CMK (cell line): Measurements from ENCODE around the gene PRPF38A.
"Not testable (repeated sequence)": the region's sequence is repeated elsewhere in the genome, so short reads cannot be mapped to it uniquely, and the experiment has no call there.

Source experiments
- DNase-seq: peaks from one replicate; pipeline ENCODE4 v3.0.0-alpha.2; 2010; ENCODE audit warnings: low read depth

PRPF38A gene, protein sequence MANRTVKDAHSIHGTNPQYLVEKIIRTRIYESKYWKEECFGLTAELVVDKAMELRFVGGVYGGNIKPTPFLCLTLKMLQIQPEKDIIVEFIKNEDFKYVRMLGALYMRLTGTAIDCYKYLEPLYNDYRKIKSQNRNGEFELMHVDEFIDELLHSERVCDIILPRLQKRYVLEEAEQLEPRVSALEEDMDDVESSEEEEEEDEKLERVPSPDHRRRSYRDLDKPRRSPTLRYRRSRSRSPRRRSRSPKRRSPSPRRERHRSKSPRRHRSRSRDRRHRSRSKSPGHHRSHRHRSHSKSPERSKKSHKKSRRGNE

DNA sequence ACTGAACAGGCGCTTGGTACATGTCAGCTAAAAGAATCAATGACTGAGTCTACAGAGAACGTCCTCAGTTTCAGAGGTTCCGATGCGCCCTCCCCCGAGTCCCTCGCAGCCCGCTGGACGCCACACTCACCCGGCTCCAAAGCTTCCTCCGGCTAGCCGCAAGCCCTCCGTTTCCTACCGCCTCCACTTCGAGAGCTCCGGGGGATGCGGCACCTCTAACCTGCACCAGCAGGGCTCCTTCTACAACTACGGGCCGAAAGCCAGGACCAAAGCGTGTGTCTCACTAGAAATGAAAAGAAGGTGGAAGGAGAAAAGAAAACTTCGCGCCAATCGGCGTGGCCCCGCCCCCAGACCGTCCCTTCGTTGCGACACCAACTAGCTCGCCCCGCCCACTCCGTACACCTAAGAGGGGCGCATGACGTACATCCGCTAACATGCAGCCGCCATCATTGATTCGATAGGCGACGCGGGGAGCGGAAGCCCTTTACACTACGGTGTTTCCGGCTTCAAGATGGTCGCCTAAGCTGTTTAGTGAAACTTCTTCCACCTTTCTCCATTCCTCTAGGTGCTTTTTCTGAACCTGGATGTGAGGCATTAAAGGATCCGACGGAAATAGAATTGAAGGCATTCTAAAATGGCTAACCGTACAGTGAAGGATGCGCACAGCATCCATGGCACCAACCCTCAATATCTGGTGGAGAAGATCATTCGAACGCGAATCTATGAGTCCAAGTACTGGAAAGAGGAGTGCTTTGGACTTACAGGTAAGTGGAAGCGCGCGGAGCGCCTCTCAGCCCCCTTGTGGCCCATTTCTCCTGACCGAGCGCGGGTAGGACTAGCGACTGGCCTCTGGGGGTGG is at the start of gene PRPF38A, which contains the start of gene ORC1:
TSS of gene PRPF38A (plus strand) at position 487 of the 859 bp plus-strand sequence. CDS start at position 635, 148 bp downstream.
TSS of gene ORC1 (minus strand) at position 308 of the 859 bp plus-strand sequence. CDS start 2,200 bp downstream, outside the sequence.
- peak; percentile 94 for DNase-seq

GRCh38 chr1:52355436-52355835 is 49.0 kb upstream of the PRPF38A start:
- DNase-seq, result no peak

DNA sequence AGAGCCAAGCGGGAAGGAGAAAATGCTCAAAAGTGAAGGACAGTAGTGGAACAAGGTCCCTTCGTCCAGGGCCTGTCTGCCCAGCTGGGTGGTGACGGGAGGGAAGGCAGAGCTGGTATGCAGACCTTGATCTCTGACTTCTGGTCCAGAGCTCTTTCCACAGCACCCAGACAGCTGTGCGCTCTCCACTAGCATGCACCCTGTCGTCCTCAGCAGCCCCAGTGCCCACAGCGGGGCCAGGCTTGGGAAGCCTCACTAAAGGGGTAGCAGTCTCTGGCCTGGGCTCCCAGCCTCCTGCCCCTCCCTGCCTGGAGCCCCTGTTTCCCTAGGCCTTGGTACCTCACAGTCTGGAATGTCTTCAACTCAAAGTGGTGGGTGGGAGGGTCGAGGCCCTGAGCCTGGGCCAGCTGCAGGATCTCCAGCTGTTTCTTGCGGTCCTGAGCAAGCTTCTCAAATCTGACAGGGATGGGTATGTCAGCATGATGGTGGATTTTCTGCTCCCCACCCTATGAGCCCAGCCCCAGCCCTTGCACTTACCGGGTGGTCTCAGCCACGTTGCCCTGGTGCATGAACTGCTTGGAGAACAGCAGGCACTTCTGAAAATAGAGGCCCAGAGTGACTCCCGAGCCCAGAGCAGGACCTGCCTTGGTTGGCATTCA is 48.4 kb upstream of the PRPF38A start:
- DNase-seq, result no peak

- no peak for DNase-seq
Observed at GRCh38 chr1:52356818-52357355, 47.5 kb upstream of the PRPF38A start.

DNA sequence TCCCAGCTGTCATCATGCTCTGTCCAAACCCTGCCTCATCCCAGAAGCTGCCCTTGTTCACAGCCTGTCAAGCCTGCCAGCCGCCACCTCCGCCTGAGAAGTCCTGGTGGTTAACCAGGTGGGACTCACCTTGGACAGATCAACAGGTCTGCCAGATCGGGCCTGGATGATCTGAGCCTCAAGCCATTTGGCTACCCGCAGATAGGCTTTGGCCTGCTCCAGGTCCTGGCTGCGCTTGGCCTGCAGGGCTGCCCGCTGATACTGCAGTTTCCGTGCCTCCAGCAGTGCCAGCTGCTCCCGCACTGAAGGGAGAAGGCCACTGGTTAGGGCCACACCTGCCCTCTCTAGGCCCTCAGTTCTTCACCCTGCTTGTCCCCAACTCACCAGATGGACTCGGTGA is 47.0 kb upstream of the PRPF38A start:
- DNase-seq, result no peak

DNA sequence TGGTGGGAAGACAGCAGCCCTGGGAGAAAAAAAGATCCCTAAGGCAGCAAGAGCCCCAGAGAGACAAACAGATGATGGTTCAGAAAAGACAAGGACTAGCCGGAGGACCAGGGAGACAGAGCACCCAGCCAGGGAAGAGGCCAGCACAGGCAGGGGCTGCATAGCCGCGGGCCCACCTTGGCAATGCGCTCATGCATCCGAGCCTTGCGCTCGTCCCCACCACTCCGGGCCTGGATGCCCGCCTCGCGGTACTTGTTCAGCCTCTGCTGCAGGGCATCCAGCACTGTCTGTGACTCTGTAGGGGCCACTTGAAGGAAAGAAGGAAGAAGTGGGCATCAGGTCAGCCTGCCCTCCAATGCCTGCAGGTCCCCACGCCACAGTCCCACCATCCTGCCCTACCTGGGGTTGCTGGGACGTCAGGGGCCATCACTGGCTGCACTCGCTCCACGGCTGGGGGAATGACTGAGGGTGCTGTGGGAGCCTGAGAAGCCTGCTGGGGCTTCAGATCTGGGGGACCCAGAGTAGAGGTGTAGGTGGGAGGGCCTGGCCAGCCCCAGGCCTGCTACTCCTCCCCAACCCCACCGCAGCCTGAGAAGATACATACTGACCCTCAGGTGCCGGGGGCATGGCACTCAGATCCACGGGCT is 45.4 kb upstream of the PRPF38A start:
- DNase-seq, result no peak

- no peak for DNase-seq
Observed at GRCh38 chr1:52359676-52360594, 44.5 kb upstream of the PRPF38A start.

GRCh38 chr1:52360595-52360968 is 43.8 kb upstream of the PRPF38A start:
- no peak for DNase-seq

DNA sequence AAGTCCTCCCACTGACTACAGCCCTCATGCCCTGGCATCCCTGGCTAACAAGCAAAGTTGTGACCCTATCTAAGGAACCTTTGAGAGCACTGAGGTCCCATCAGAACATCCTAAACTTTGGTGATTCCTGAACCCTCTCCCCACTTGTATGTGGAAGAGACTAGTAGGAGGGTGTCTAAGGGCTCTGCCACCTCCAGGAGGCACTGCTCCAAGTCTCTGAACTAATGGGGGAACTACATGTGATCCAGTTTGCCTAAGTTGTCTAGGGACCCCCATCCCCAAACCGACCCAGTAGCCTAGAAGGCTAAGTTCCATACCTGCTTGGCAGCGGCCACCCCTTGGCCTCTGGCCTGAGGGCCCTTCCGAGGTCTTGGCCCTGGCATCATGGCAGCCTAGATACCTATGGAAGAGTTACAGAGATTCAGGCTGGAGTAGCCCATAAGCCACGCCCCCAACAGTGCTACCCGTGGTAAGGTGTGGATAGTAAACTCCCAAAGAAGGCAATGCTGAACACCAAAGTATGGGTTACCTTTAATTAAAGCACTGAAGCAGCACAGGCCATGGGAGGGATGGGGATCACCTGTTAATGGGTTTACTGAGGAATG is 40.1 kb upstream of the PRPF38A start:
- no peak for DNase-seq

GRCh38 chr1:52365071-52365745 is 39.2 kb upstream of the PRPF38A start:
- DNase-seq, result no peak

GRCh38 chr1:52365746-52366516 is 38.5 kb upstream of the PRPF38A start, which contains the start of gene CC2D1B:
CC2D1B (minus strand) TSS chr1:52366205; CDS start chr1:52364620, 1,585 bp downstream.
- DNase-seq, result peak; percentile 99

DNA sequence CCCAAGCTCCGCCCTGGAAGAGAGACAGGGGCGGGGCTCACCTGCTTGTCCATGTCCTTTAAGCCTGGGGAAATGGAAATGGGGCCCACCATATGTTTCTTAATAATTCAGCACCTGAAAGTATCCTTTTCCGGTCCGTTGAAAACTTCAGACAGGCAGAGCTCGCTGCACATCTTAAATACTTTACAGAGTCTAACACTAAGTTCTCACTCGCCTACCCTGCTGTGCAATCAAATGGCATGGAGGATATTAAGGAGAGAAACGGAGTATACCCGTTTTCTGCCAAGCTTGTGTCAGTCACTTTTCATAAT is 37.9 kb upstream of the PRPF38A start:
- DNase-seq, result no peak

GRCh38 chr1:52367272-52367671 is 37.1 kb upstream of the PRPF38A start:
- DNase-seq, result no peak

GRCh38 chr1:52368383-52369172 is 35.8 kb upstream of the PRPF38A start:
- no peak for DNase-seq

DNA sequence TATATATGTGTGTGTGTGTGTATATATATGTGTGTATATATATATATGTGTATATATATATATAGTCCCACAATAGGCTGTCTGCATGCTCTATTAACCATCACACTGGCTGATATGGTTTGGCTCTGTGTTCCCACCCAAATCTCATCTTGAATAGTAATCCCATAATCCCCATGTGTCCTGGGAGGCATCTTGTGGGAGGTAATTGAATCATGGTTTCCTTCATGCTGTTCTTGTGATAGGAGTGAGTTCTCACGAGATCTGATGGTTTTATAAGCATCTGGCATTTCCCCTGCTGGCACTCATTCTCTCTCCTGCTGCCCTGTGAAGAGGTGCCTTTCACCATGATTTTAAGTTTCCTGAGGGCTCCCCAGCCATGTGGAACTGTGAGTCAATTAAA is 34.6 kb upstream of the PRPF38A start:
- DNase-seq, result not testable (repeated sequence)

DNA sequence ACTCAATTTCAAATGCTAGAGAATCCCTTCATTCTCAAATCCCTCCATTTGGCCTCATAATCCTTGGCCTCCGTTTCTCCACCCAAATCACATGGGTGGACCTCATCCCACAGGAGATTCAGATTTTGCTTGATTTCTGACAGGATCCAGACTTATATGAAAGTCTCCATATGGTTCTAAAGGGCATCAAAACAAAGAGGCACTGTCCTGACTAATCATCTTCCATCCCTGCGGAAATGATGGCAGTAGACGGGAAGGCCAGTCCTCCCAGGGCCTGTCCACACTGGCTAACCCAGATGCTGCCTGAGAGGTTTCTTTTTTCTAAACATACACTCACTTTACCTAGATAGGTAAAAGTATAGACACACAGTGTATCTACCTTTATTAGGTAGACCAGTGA is 19.0 kb upstream of the PRPF38A start:
- DNase-seq, result no peak

- DNase-seq, result no peak
Observed at GRCh38 chr1:52386458-52386857, 17.9 kb upstream of the PRPF38A start.

- DNase-seq, result no peak
Observed at GRCh38 chr1:52393174-52393573, 11.2 kb upstream of the PRPF38A start.
